Right lobe of liver (tissue), 6 donors: ENCODE data around the gene RBM48. TPM values are rescaled to one million over a fixed set of nuclear protein-coding genes. Genes with fewer than 3 reads are reported as not detected.
A peak's percentile ranks its signal among the peaks of the same experiment; 100 is the strongest.
"Not testable (repeated sequence)": the region's sequence is repeated elsewhere in the genome, so short reads cannot be mapped to it uniquely, and the experiment has no call there.

Source experiments
- ATAC-seq, 4 donors: fragments of 200-7000 bp; cut with Tn5 transposase; one replicate each; pipeline ENCODE4 v1.9.1; 2020; ENCODE audit warnings: mild to moderate bottlenecking in 4 of 4, moderate library complexity in 4 of 4
- DNase-seq, 3 donors: peaks; one replicate each; pipeline ENCODE4 v3.0.0-alpha.2; 2020
- H3K27ac ChIP-seq, 3 donors: fragments of 200-600 bp; one replicate each; pipeline ENCODE4 v1.8.0; 2022
- H3K27me3 ChIP-seq, 2 donors: fragments of 200-600 bp; one replicate each; pipeline ENCODE4 v1.8.0; 2022
- H3K36me3 ChIP-seq, 4 donors: fragments of 200-600 bp; sonication (generic) in 1 of 4; one replicate each; pipeline versions ENCODE4 v1.5.1 to v1.8.0; 2017 to 2022; ENCODE audit warnings: control low read depth in 1 of 4
- H3K4me1 ChIP-seq, 4 donors: fragments of 200-600 bp; sonication (generic) in 1 of 4; one replicate each; pipeline versions ENCODE4 v1.5.1 to v1.8.0; 2017 to 2022; ENCODE audit warnings: control low read depth in 1 of 4
- H3K4me3 ChIP-seq, 3 donors: fragments of 200-600 bp; one replicate each; pipeline ENCODE4 v1.8.0; 2022
- H3K9me3 ChIP-seq, 4 donors: fragments of 200-600 bp; sonication (generic) in 1 of 4; one replicate each; pipeline versions ENCODE4 v1.5.1 to v1.8.0; 2017 to 2022; ENCODE audit warnings: control low read depth in 1 of 4
- POLR2A ChIP-seq: fragments of 450-650 bp; IDR thresholded peaks from one replicate; pipeline ENCODE4 v1.6.1; 2017; ENCODE audit warnings: antibody characterized with exemption, mild to moderate bottlenecking
- WGBS: methylation state at CpG from one replicate; pipeline ENCODE4 v1.1.6; 2018; ENCODE audit warnings: low coverage, low lambda C conversion rate; ENCODE audit not compliant: insufficient coverage; ENCODE audit errors: missing lambda C conversion rate; 5-methylcytosine and 5-hydroxymethylcytosine counted together
- intact Hi-C, 2 donors: fragments of 100-400 bp; cut with DNase I; formaldehyde crosslinking; loops; one replicate each; pipeline versions ENCODE4 v1.11.2 to v1.14.1; 2022
- long read RNA-seq: library from polyadenylated mRNA; unstranded; transcript quantifications from one replicate; pipeline ENCODE4 v2.0.0, GENCODE V29; 2019
- total RNA-seq, 6 experiments: library from RNA; depleted of rRNA in 2 of 6; stranded (reverse); fragments of >200 nt in 2 of 6; fragmentation: NEBNext Ultra II Directional in 3 of 6; extraction: Animal tissue kit (Norgen Biotek cat#: 25700) in 3 of 6; gene quantifications; one replicate each; pipeline versions ENCODE4 v1.1.0 to v1.2.4, GENCODE V29; 2016 to 2023
- TF ChIP-seq, protein P1 (sequence below), 4 donors: fragments of 200-600 bp in 3 of 4; fragments of 450-650 bp in 1 of 4; IDR thresholded peaks; one replicate each; pipeline versions ENCODE4 v1.5.1 to v1.8.0; 2016 to 2022; ENCODE audit warnings: antibody characterized with exemption in 4 of 4, mild to moderate bottlenecking in 2 of 4
- donor health status: DM: no; HTN: yes; CAD: no.
- donor health status: DM: no; HTN: no; CAD: no.
- donor health status: DM: no; HTN: no; CAD: no.
- donor health status: DM: no; HTN: yes; CAD: no.
- donor health status: DM: no; HTN: yes; CAD: no.

Gene RBM48
- total RNA-seq, result 1 to 10 TPM; 4.2 to 6.9 (median 4.7) TPM
- long read RNA-seq, partial matches to known transcripts, result 0 of 1 reads
- long read RNA-seq, other reads (novel, unspliced or antisense), result 0 of 1 reads

DNA sequence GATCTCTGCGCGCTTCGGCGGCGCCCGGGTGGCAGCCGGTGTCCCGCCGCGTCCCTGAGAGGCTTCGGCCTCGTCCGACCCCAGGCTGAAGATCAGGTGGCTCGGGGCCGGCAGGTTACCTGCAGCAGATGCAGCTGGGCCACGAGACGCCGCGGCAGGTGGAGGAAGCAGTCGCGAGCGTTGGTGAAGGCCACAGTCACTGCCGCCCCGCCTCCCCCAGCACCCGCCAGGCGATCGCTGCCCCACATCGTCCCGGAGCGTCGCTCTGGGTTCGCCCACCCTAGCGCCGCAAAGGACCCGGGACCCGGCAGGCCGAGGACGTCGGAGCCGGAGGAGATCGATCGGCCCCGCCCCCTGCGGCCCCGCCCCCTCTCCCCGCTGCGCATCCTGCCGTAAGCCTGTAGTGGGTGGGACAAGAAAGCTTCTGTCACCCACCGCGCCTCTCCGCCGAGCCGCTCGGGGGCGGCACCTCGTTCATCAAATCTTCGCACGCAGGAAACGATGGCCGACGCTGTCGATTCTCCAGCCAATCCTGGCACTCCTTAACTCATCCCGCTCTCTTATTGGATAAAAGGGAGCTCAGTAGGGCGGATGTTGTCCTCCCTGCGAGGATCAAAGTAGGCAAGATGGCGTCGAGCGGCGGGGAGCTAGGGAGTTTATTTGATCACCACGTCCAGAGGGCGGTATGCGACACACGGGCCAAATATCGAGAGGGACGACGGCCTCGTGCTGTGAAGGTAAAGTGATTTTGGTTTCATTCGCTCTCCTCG, at the start of gene RBM48, which contains the start of gene PEX1:
Gene RBM48 (plus strand): TSS at position 608 of the 770 bp plus-strand sequence. CDS start 19 bp downstream, at position 627.
Gene PEX1 (minus strand): TSS at position 333 of the 770 bp plus-strand sequence. CDS start 85 bp downstream, at position 248.
- peak; percentile 48 for TF ChIP-seq POLR2A
- TF ChIP-seq, protein P1, sequence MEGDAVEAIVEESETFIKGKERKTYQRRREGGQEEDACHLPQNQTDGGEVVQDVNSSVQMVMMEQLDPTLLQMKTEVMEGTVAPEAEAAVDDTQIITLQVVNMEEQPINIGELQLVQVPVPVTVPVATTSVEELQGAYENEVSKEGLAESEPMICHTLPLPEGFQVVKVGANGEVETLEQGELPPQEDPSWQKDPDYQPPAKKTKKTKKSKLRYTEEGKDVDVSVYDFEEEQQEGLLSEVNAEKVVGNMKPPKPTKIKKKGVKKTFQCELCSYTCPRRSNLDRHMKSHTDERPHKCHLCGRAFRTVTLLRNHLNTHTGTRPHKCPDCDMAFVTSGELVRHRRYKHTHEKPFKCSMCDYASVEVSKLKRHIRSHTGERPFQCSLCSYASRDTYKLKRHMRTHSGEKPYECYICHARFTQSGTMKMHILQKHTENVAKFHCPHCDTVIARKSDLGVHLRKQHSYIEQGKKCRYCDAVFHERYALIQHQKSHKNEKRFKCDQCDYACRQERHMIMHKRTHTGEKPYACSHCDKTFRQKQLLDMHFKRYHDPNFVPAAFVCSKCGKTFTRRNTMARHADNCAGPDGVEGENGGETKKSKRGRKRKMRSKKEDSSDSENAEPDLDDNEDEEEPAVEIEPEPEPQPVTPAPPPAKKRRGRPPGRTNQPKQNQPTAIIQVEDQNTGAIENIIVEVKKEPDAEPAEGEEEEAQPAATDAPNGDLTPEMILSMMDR (IDR thresholded peaks at IDR 0.05), result peak; percentile 39 to 73 (median 62)
- ATAC-seq (peak; percentile 98 to 99 (median 98)), DNase-seq (peak; percentile 96 to 98 (median 98))
- no peaks in the 10 kb centered on the region for H3K27me3 ChIP-seq
- WGBS, result 0% methylated on average over 17 of the region's 79 CpGs
- peak within 1 kb of the TSS; percentile 69 to 91 (median 75) for H3K4me3 ChIP-seq
- H3K4me1 ChIP-seq, result peaks cover 0 to 12% (median 3%) of the 10 kb centered on the region in 4 donors
- intact Hi-C loops, result no loop called here
- no peaks in the 10 kb centered on the region for H3K9me3 ChIP-seq
- peak within 1 kb of the TSS; percentile 74 to 79 (median 74) for H3K27ac ChIP-seq
- H3K36me3 ChIP-seq, result peaks cover 8 to 28% (median 16%) of the 10 kb centered on the region in 4 donors

DNA sequence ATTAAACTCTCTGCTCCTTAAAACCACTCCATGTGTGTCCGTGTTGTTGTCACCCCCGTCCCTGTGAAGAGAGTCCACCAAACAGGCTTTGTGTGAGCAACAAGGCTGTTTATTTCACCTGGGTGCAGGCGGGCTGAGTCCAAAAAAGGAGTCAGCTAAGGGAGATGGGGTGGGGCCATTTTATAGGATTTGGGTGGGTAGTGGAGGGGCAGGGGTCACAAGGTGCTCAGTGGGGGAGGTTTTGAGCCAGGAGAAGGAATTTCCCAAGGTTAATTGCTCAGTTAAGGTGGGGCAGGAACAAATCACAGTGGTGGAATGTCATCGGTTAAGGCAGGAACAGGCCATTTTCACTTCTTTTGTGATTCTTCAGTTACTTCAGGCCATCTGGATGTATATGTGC, 49.4 kb upstream of the RBM48 start:
- H3K27ac ChIP-seq, intact Hi-C loops, ATAC-seq, H3K4me3 ChIP-seq, DNase-seq, H3K9me3 ChIP-seq, H3K27me3 ChIP-seq, H3K36me3 ChIP-seq, H3K4me1 ChIP-seq: not testable (repeated sequence)
- 100% methylated on average over 4 of the region's 4 CpGs for WGBS

DNA sequence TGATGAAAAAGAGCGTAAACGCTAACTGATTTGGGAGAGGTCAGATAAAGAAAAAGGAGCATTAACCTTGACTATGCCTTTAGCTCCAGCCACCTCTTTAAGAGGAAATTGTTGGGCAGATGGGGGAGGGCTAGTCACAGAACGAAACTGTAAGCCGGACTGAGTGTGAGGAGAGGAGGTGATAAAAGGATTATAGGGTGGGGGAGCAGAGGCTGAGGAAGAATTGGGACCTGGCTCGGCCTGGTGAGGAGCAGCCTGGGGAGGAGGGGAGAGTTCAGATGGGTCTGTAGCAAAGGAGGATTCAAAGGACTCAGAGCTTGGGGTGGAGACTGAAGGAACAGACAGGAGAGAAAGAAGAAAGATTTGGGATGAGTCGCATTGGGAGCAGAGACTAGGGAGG, 45.0 kb upstream of the RBM48 start:
- H3K27me3 ChIP-seq, H3K4me1 ChIP-seq, ATAC-seq, intact Hi-C loops, H3K9me3 ChIP-seq, H3K4me3 ChIP-seq, H3K27ac ChIP-seq, DNase-seq: not testable (repeated sequence)
- peaks cover 0 to 16% (median 4%) of the 10 kb centered on the region in 4 donors for H3K36me3 ChIP-seq
- 73% methylated on average over 6 of the region's 6 CpGs for WGBS

DNA sequence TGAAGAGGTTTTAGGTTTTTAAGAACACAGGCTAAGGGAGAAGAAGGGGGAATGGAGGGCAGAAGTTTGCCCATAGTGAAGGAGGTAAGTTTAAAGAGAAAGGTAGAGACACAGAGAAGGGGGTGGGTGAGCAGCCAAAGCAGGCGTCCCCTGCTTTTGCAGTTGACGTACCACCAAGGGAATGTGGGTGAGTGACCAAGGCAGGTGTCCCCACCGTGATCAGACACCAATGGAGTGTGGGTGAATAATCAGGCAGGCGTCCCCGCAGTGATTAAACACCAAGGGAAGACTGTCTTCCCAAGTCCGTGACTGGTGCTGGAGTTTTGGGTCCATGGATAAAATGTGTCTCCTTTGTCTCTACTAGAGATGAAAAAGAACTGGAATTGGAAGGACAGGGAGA, 44.4 kb upstream of the RBM48 start:
- H3K4me1 ChIP-seq, H3K27me3 ChIP-seq, intact Hi-C loops, DNase-seq, H3K9me3 ChIP-seq, H3K4me3 ChIP-seq, ATAC-seq, H3K27ac ChIP-seq: not testable (repeated sequence)
- H3K36me3 ChIP-seq, result peaks cover 0 to 21% (median 4%) of the 10 kb centered on the region in 4 donors
- 85% methylated on average over 6 of the region's 6 CpGs for WGBS

DNA sequence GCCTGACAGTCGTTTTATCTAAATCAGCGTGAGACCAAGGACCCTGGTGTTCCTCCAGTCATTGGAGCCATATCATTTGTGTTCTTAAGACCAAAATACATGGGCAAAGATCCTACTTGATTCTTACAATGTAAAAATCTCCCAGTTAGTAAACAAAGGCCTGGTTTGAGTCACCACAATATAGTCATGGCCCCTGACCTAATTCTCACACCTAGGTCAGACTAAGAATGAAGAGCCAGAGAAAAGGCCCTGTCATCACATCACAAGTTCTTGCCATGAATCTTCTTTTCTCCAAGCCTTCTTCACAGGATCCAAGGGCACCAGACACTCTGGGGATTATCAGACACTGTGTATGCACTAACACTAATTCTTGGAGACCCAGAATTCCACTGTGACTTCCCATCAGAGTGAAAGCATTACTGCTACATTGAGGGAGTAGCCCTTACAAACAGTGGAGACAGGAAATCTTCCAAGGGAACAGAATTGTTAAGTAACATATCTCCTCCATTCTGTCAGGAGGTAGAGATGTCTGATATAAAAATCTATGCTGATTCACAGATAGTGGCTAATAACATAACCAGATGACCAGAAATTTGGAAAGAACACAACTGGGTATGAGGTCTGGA, 43.2 kb upstream of the RBM48 start:
- intact Hi-C loops, result no loop called here
- peaks cover 0 to 23% (median 4%) of the 10 kb centered on the region in 4 donors for H3K36me3 ChIP-seq
- WGBS, result 100% methylated on average over 2 of the region's 2 CpGs

More for the DNA sequence above, 43.2 kb upstream of the RBM48 start:
- H3K9me3 ChIP-seq, result no peaks in the 10 kb centered on the region
- TF ChIP-seq, protein P1 (IDR thresholded peaks at IDR 0.05), result no peak
- TF ChIP-seq POLR2A, result no peak
- ATAC-seq (no peak), DNase-seq (no peak)
- H3K4me3 ChIP-seq, result no peak overlapping the region
- H3K4me1 ChIP-seq, result no peaks in the 10 kb centered on the region
- H3K27ac ChIP-seq, result no peak overlapping the region
- H3K27me3 ChIP-seq, result no peaks in the 10 kb centered on the region
